ENCODE data around the gene FOXB1.

GRCh38 chr15:59993950-59994401 is 10.1 kb upstream of the FOXB1 start:
- no peak for TF ChIP-seq EP300 (IDR thresholded peaks at IDR 0.05)
- TF ChIP-seq, protein P1, sequence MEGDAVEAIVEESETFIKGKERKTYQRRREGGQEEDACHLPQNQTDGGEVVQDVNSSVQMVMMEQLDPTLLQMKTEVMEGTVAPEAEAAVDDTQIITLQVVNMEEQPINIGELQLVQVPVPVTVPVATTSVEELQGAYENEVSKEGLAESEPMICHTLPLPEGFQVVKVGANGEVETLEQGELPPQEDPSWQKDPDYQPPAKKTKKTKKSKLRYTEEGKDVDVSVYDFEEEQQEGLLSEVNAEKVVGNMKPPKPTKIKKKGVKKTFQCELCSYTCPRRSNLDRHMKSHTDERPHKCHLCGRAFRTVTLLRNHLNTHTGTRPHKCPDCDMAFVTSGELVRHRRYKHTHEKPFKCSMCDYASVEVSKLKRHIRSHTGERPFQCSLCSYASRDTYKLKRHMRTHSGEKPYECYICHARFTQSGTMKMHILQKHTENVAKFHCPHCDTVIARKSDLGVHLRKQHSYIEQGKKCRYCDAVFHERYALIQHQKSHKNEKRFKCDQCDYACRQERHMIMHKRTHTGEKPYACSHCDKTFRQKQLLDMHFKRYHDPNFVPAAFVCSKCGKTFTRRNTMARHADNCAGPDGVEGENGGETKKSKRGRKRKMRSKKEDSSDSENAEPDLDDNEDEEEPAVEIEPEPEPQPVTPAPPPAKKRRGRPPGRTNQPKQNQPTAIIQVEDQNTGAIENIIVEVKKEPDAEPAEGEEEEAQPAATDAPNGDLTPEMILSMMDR (IDR thresholded peaks at IDR 0.05): no peak

All from stomach (tissue), 4 donors.